GM19438 (cell line): ENCODE results near the gene SLCO3A1.

ENCODE experiments used
- ATAC-seq: cut with Tn5 transposase; IDR thresholded peaks from one replicate; pipeline ENCODE4 v1.9.1; 2021; ENCODE audit warnings: low read depth; ENCODE audit not compliant: unreplicated experiment

Gene SLCO3A1

DNA sequence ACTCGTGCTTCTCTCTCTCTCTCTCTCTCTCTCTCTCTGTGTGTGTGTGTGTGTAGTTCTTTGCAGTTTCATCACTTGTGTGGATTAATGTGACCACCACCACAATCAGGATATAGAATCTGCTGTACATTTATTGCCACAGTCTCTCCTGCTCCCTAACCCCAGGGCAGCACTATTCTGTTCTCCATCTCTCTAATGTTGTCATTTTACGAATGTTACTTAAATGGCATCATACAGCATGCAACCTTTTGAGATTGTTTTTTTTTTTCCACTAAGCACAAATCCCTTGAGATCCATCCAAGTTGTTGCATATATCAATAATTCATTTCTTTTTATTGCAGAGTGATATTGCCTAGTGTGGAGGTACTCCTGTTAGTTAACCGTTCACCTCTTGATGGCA, 26.9 kb downstream of the SLCO3A1 start:
- no peak for ATAC-seq

DNA sequence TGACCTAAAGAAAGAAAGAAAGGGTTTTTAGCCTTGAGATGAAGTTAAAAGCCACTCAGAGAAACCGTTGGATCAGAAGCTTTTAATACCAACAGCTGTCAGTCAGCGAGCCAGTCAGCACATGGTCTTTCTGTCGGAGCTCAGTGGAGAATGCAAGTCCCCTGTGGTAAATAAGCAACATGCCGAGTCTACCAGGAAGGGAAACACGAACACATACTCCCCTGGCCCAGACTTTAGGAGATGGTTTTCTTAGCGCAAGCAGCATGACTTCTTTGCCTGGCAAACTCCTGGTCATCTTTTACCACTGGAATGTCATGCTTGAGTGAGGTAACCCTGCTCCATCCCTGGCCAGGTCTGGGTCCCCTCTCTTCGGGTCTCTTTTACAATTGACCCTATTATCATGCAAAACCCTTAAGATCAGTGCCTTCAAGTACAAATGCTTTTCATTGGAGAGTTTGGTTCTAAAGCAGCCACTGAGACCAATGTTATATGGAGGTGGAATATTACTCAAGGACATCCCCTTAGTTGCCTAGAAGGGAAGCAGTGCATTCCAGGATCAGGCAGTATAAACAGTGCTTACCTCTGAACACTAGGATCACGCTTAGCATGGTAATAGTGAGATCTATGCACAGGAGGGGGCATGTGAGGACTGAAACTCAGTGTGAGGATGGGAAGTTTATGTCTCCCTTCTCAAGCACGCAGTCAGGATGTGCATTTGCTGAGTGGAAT, 28.2 kb downstream of the SLCO3A1 start:
- no peak for ATAC-seq

DNA sequence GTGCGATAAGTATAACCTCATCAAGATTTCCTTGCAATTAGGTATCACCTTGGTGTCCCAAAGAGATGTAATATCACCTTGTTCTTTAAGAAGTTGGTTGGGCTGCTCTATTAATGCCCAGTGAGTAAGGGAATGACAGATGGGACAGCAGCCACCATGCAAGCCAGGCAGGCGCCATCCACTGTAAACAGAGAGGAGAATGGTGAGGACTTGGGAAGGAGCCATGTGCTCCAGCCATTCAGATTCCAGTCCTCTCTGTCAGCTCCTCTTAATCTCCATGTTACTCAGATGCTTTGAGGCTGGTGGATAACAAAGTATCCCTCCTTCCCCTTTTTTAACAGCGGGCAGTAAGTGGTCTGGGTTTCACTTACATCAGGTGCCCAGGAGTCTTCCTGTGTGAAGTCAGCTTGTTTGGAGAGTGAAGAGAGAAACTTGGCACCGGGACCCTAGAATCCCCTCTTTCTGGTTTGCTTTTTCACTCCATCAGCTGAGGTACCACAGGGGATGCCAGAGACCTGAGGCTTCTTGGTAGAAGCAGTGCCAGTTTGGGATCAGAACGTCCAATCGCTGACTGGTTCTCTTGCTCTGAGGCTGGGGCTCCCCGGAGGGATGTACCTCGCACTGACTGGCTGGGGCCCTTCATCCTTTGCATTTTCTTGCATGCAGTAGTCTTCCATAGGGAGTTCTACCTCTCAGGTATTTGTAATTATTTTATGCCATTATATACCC, 29.5 kb downstream of the SLCO3A1 start:
- no peak for ATAC-seq

DNA sequence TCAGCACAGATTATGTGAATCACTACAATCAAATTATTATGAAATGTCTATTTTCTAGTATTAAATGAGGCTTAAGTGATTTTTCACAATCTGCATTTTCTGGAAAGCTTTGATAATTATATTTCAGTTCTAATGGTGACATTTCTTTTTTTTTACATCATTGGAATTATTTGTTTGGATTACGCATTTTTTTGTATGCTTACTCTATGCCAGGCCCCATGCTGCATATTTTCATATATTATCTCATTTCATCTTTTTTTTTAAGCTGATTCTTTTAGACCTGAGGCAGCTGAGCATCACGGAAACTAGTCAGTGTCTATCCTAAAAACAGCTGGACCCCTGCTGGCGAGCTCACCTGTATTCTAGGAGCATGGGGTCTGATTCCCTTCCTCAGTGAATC, 31.1 kb downstream of the SLCO3A1 start:
- no peak for ATAC-seq

DNA sequence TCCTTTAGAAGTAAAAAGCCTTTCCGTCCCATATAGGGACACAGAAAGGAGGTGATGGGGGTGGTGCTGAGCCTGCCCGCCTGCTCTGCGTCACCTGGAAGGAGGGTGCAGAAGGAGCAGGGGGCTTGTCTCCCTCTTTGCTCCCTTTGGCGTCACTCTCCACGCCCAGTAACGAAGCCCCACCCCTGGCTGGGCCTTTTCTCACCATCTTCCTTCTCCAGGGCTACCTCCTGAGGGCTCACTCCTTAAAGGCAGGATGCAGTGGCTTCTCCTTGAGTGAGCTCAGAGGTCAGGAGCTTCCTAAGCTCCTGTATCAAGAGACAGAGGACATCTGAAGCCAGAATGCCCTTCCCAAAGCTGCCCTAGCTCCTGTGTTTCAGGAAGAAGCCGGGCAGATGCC, 31.5 kb downstream of the SLCO3A1 start:
- no peak for ATAC-seq

DNA sequence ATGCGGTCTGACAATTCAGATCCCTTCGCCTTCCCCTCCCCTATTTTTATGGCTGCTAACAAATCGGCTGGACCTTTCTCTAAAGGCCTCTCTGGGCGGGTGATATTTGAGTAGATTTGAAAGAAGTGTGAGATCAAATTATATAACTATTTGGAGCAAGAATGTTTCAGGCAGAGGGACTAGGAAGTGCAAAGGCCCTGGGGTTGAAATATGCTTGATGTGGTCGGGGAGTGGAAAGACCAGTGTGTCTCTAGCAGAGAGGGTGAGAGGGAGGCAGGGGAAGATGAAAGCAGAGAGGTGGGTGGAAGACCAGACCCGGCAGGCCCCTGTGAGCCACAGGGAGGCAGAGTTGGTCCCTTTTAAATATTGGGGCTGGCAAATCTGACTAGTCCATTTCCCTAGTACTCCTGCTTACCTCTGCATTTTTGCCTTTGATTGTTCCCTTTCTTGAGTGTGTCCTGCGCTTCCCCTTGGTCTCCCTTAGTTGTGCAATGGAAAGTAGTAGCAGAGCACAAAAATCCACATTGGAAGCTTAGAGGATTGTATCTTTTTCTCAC, 32.3 kb downstream of the SLCO3A1 start:
- no peak for ATAC-seq

DNA sequence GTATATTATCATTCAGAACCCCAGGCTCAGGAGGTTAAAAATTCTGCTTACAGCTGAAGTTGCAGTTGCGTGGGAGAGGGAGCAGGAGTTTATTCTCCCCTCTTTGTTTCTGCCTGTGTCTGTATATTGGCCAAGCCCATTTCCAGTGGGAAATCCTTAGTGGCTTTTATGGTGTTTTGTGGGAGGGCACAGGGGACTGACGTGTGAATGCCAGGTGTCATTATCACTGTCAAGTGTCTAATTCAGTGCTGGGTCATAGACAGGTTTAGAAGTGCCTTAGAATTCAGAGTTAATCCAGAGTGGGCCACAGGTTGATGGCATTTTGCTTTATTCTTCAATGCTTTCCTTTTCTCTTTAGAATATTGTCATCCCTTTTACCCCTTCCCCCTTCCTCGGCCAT, 33.4 kb downstream of the SLCO3A1 start:
- ATAC-seq, result no peak

DNA sequence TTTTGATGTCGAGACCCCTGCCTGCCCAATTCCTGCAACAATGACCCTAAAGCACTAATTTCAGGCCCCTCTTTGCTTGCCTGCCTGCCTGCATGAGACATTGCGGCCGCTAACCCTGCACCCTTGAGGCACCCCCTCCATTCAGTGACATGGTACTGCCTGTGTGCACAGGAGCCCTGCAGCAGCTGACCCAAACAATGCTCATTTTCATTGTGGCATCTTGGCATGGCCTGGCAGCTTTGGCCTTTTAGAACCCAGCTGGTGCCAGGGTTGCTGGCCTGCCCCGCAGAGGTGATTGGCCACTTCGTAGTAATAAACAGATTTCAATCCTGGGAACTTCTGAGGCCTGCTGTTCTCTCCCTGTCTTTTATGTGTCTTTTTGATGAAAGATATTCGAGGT, 33.8 kb downstream of the SLCO3A1 start:
- ATAC-seq, result no peak

DNA sequence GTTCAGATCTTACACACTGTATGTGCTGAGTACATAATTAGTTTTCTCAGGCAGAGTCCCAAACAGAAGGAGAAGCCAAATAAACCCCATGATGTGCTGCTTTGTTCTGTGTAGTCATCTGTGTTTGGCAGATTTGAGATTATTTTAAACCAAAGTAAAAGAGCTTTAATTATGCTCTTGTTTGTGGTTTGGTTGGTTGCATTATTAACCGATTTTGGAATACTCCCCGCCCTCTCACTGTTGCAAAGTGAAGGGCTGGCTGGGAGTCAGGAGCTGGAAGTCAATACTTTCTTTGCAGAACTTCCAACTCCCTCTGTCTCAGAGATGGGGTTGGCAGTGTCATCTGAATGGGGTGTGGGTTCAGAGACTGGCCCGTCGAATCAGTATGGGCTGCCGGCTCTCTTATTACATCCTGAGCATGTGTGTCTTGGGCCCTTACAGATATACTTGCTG, 34.4 kb downstream of the SLCO3A1 start:
- no peak for ATAC-seq

DNA sequence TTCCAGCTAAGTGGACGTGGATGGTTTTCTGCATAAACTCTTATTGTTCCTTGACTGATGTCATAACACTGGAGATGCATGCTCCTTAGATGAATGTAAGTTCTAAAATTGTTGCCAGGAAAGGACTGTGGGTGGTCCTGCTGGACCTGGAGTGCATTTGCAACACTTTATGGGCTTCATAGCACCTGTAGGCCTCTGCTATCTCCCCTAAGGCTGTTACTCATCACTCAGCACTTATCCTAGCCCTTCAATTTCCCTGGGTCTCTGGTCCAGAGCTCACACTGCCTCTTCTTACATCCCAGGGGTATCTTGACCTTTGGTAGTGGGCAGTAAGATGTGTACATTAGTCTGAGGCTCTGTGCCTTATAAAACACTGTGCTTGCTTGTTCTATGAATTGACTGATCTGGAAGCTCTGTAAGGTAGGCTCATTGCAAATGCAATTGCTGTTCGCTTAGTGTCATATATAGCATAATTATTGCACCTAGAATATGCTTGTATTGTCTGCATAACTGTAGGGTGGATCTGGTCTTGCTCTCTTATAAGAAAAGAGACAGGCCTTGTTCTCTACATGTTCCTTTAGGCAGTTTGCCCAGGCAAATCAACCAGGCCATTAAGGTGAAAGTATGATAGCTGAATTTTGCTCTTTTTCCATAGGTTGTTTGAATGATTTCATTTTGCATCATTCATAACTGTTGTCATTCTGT, 35.8 kb downstream of the SLCO3A1 start:
- no peak for ATAC-seq

DNA sequence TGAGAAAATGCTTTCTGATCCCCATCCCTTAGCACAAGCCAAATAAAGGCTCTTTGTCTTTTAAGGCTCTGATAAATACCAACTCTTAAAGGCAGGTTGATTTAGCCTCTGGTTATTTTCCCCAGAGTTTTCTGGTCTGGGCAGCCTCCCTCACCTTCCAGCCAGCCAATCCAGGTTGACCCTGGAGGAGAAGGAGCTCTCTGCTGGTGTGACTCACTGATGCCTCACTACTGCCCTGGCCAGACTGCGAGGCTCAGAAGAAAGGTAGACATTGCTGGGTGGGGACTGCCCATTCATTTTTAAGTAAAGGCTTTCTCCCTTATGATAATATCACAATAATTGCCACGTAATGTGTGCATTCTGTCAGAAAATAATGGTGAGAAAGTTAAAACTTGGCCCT, 37.1 kb downstream of the SLCO3A1 start:
- ATAC-seq, result no peak

DNA sequence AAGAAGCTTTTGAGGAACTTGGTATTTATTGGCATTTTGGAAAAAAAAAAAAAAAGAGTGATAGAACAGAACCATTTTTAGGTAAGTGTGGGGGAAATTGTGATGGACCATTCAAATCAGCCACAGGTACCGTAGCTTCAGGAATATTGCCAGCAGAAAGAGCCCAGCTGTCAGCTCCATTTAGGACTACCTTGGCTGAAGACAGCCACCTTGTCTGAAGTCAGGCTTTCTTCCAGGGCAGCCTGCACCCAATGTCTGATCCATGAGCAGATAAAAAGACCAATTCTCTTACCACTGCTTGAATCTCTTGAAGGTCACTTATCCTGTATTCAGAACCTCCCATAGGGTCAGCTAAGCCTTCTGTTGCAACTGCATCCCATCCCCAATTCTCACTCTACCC, 37.6 kb downstream of the SLCO3A1 start:
- no peak for ATAC-seq

DNA sequence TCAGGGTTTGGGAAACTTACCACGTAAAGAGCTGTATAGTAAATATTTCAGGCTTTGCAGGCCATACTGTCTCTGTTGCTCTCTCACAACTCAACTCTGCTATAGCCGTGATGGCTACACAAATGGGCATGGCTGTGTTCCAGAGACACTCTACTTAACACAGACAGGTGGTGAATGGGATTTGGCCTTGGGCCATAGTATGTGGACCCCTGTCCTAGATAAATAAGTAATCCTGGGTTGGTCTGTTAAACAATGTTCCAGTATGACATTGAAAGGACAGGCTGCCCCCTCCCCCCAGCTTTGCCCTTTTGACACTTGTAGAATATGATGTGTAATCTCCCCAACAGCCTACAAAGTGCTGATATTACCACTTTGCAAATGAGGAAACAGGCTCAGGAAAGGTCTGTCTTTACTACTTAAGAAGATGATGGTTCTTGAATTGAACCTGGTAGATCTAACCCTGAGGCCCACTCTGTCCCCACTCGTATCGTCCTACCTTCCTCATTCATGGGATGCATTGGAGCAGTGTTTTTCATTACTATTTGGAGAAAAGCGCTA, 38.4 kb downstream of the SLCO3A1 start:
- ATAC-seq, result no peak

DNA sequence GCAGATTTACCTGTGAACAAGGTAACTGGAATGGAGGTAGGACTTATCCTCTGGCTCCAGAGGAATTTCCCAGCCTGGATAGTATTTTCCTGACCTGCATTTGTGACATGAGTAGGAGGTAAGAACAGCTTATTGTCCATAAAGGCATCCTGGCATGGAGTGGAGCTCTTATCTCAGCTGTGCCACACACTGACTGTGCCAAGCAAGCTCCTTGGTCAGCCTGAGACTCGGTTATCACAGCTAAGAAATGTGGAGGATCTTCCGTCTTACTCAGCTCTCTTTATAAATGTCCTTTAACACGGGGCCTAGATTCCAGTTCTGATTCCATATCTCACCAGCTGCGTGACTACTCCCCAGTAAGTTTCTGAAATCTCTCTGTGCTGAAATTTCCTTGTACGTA, 38.9 kb downstream of the SLCO3A1 start:
- ATAC-seq, result no peak

DNA sequence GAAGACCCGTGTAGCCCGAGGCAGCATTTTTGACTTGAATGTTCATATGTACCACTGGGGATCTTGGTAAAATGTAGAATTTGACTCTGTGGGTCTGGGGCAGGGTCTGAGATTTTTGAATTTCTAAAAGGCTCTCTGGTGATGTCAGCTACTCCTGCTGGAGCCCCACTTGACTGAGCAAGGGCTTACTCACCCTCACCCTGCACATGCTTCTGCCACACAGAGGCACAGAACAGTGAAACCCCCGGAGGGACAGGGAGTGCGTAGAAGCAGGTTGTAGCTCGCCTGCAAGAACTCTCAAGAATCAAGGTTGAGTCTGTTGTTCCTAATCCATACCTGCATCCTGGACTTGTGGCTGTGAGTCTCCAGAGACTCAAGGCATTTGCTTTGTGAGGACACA, 41.1 kb downstream of the SLCO3A1 start:
- no peak for ATAC-seq

DNA sequence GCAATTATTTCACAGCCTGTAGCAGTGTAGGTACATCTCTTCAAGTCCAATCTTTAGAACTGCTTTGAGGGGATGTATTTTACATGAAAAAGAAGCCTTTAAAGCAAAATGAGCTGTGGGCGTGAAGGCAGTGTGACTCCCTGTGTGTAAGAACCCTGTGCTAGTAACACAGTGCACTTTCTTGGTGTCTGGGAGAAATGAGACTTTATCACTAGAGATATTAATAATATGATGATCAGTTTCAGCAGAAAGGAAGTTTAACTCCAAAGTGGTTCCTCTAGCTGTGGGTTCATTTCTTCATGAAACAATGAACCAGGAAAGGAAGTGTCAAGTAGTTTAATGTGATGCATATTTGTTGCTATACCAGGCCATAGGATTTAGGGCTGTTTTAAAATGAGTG, 41.5 kb downstream of the SLCO3A1 start:
- no peak for ATAC-seq

DNA sequence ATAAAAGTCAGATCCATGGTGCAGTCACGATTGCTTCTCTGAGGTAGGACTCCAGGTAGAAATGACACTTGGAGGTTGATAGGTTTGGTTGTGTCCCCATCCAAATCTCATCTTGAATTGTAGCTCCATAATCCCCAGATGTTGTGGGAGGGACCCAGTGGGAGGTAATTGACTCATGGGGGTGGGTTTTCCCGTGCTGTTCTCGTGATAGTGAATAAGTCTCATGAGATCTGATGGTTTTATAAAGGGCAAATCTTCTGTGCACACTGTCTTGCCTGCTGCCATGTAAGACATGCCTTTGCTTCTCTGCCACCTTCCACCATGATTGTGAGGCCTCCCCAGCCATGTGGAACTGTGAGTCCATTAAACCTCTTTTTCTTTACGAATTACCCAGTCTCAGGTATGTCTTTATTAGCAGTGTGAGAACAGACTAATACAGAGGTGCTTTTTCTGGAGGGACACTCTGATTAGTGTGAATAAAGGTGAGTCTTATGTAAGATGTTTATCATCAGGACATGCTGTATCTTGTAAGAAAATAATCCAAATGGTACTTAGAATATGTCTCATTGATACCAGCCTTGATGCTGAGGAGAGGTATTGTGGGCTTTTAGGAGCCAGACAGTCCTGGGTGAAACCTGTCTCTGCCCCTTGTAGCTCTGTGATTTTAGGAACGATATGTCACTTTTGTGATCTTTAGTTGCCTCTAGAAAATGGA, 43.0 kb downstream of the SLCO3A1 start:
- ATAC-seq, result no peak

DNA sequence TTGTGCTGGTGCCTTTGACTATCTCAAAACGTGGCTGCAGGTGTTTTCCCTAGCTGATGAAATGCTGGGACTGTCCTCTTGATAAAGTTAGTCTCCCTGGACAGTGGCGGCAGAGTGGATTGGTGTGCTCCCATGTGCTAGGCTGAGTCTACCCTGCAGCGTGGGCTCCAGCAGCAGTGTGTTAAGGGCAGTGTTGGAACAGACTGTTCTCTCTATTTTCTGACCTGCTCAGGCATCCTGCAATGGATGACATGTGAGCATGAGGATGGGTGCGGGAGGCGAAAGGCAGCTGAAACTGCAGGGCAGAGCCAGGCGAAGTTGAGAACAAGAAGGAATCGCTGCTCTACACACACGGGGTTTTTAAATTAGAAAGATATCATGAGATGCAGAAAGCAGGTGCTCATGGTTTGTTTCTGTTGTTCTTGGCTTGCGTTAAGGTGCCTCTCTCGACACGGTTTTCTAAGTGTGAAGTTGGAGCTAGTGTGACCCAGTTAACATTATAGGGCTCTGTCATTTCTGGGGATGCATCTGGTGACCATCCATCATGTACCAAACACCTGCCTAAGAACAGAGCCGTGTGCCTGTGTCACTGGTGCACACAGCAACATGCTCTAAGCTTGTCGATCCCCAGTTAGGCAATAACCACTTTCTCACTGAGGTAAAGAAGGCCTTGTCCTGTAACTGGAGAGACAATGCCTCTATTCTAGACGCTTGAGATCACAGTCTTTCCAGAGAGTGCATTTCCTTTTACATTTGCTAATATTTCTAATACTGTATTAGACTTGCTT, 44.3 kb downstream of the SLCO3A1 start:
- no peak for ATAC-seq

DNA sequence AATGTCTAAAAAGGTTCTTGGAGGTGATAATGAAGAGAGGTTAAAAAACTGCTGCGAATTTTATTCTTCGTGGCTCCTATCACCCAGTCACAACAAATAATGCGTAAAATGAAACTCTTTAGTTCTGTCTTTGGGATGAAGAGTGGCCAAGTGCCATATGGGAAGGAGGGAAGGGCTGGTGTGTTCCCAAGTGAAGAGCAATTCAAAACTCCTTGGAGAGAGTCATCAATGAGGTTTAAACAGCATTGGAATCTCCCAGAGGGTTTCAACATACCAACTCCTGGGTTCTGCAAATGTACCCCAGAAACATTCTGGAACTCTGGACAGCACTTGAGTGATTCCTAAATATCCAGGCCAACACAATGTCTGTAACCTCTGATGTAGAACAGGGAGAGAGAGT, 45.3 kb downstream of the SLCO3A1 start:
- no peak for ATAC-seq

DNA sequence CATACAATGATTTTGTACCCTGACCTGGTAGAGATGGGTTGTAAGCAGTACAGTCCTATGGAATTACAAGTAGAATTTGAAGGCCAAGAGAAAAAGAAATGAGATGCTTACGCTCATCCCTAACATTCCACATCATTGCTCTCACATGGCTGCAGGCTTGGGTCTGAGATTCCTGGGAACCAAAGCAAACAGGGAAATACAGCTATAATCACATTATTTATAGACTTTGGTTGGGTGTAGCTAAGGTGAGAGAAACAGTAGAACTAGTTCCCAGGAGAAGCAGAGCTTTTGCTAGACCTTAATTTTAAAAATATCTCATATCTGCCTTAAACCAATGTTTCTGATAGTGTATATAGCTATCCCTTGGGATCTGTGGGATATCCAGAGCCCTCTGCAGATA, 51.4 kb downstream of the SLCO3A1 start:
- no peak for ATAC-seq
